H1 (cell line): ENCODE data around the gene COMT. TPM values are rescaled to one million over a fixed set of nuclear protein-coding genes. Genes with fewer than 3 reads are reported as not detected.

Experiments
- CHD7 ChIP-seq: fragments of 300-600 bp; sonication (generic); IDR thresholded peaks from 2 replicates; pipeline ENCODE4 v1.7.1; 2012; ENCODE audit warnings: low read length, moderate library complexity, mild to moderate bottlenecking, inconsistent platforms; ENCODE audit not compliant: insufficient replicate concordance
- GTF2F1 ChIP-seq: IDR thresholded peaks from 2 replicates; pipeline ENCODE4 v1.6.1; 2012; ENCODE audit warnings: low read depth, low read length, improper control_type of control experiment, borderline replicate concordance
- RBBP5 ChIP-seq: IDR thresholded peaks from 2 replicates; pipeline ENCODE4 v1.7.1; 2012; ENCODE audit warnings: low read depth, mild to moderate bottlenecking, inconsistent platforms, low read length, moderate library complexity, borderline replicate concordance
- SIN3A ChIP-seq, 2 experiments: IDR thresholded peaks in 1 of 2; conservative IDR thresholded peaks in 1 of 2; 2 replicates each; pipeline ENCODE4 v1.6.1; 2011 to 2012; ENCODE audit warnings: low read length in 2 of 2, improper control_type of control experiment in 1 of 2, low read depth in 1 of 2, mild to moderate bottlenecking in 1 of 2
- SIRT6 ChIP-seq: IDR thresholded peaks from one replicate; pipeline ENCODE4 v1.7.1; 2012; ENCODE audit warnings: low read length, inconsistent platforms
- SP2 ChIP-seq: IDR thresholded peaks from 2 replicates; pipeline ENCODE4 v1.6.1; 2012; ENCODE audit warnings: mild to moderate bottlenecking, low read length, inconsistent platforms
- SP4 ChIP-seq: IDR thresholded peaks from 2 replicates; pipeline ENCODE4 v1.6.1; 2012; ENCODE audit warnings: low read length, inconsistent platforms
- polyA plus RNA-seq, 7 experiments: library from polyadenylated mRNA; depleted of rRNA in 3 of 7; stranded (reverse) in 5 of 7; unstranded in 2 of 7; fragments of >200 nt in 5 of 7; fragments of 200-250 nt in 2 of 7; gene quantifications; 1 replicate in 5 of 7; 2 replicates in 1 of 7; 4 replicates in 1 of 7; pipeline versions ENCODE4 v1.2.1 to v1.2.3, GENCODE V29; 2011 to 2013; ENCODE audit warnings: missing spikeins in 2 of 7, mixed read lengths in 2 of 7
- total RNA-seq: library from RNA; stranded (reverse); fragmentation: NEBNext Ultra II Directional; extraction: Animal tissue kit (Norgen Biotek cat#: 25700); gene quantifications from 2 replicates; pipeline ENCODE4 v1.2.1, GENCODE V29; 2021
- TF ChIP-seq, protein P1 (sequence below): IDR thresholded peaks from 2 replicates; pipeline ENCODE4 v1.6.1; 2012; ENCODE audit warnings: low read length, inconsistent platforms

Gene COMT
- total and polyA plus RNA-seq, 2 of the 8 experiments (the other 6 are each of a cell fraction or from before 2014, with no cell fraction given), result 15.2 to 33.7 TPM

GRCh38 chr22:19958083-19959042, 16.8 kb downstream of the COMT start (continued):
- TF ChIP-seq CHD7 (no peak), SIRT6 (no peak), SP4 (no peak), RBBP5 (no peak), SIN3A (conservative IDR thresholded peaks at IDR 0.05 in 1 of 2, IDR thresholded peaks at IDR 0.05 in 1 of 2; ENCODE audit: low read depth in 1 of 2, low read length in 2 of 2) (no peak), GTF2F1 (no peak), SP2 (no peak)
- TF ChIP-seq, protein P1, sequence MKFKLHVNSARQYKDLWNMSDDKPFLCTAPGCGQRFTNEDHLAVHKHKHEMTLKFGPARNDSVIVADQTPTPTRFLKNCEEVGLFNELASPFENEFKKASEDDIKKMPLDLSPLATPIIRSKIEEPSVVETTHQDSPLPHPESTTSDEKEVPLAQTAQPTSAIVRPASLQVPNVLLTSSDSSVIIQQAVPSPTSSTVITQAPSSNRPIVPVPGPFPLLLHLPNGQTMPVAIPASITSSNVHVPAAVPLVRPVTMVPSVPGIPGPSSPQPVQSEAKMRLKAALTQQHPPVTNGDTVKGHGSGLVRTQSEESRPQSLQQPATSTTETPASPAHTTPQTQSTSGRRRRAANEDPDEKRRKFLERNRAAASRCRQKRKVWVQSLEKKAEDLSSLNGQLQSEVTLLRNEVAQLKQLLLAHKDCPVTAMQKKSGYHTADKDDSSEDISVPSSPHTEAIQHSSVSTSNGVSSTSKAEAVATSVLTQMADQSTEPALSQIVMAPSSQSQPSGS, result no peak
